Astrocyte of the cerebellum (primary cell): Measurements from ENCODE around the gene SEMA4C.

Source experiments
- DNase-seq: peaks from one replicate; pipeline ENCODE4 v3.0.0-alpha.2; 2011; ENCODE audit warnings: low read depth
- H3K4me3 ChIP-seq: 2 replicates; pipeline ENCODE4 v1.5.1; 2011; ENCODE audit warnings: mild to moderate bottlenecking, low read depth, low read length, moderate library complexity
- in situ Hi-C: cut with HindIII; loops from 2 replicates; pipeline ENCODE4 v1.10.0; 2017; ENCODE audit warnings: low sequenced_read_pairs
- TF ChIP-seq, protein P1 (sequence below): IDR thresholded peaks from 2 replicates; pipeline ENCODE4 v1.5.1; 2012; ENCODE audit warnings: low read length, low read depth, moderate library complexity, mild to moderate bottlenecking; ENCODE audit errors: missing control alignments

SEMA4C gene

DNA sequence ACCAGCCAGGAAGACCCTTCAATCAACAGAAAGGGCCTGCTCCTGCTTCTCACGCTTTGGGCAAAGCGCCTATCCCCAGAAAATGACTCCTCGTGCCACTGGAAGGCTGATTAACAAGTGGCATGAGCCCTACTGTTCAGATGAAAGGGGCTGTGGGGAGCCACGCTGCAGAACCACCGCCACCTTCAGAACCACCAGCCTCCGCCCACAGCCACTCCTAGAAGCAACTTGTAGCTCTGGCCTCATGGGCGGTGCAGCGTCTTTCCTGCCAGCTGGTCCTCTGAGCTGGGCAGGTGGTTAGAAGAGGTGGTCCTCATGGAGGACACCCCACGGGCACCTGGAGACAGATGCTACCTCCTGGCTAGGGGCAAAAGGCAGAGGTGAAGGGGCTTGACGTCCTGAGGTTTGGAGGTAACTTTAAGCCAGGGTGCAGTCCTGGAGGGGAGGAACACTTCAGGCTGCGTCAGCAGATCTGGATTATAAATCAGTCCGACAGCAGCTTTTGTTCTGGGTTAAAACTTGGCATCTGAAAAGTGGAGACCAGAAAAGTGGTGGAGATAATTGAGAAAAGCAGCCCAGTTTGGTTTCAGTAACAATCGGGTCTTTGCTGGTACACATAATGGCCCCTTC is 861 bp upstream of the SEMA4C start:
- TF ChIP-seq, protein P1, sequence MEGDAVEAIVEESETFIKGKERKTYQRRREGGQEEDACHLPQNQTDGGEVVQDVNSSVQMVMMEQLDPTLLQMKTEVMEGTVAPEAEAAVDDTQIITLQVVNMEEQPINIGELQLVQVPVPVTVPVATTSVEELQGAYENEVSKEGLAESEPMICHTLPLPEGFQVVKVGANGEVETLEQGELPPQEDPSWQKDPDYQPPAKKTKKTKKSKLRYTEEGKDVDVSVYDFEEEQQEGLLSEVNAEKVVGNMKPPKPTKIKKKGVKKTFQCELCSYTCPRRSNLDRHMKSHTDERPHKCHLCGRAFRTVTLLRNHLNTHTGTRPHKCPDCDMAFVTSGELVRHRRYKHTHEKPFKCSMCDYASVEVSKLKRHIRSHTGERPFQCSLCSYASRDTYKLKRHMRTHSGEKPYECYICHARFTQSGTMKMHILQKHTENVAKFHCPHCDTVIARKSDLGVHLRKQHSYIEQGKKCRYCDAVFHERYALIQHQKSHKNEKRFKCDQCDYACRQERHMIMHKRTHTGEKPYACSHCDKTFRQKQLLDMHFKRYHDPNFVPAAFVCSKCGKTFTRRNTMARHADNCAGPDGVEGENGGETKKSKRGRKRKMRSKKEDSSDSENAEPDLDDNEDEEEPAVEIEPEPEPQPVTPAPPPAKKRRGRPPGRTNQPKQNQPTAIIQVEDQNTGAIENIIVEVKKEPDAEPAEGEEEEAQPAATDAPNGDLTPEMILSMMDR, result no peak
- no peak for DNase-seq
- in situ Hi-C loops, result no loop called here
- peak overlapping the region; percentile 84 for H3K4me3 ChIP-seq

DNA sequence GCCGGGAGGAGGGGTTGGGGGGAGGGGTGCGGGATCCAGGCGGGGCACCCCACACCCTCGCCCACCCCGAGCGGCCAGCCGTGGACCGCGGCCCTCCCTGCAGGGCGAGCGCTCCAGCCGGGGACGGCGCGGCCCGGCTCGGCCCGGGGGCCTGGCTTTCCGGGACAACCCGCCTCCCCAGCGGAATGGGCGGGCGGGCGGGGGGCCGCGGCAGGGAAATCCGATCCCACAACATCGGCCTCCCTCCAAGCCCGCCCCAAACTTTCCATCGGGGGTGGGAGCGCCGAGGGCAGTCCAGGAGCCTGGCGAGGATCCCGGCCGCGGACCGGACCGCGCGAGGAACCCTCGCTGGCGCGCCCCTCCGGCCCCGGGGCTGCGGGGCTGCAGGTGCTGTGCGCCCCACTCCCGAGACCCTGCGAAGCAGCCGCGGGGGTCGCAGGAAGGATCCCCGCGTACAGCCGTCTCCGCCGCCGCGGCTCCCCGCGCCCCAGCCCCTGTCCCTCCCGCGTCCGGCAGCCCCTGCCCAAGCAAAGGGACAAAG is 529 bp downstream of the SEMA4C start:
- TF ChIP-seq, protein P1, result no peak
- in situ Hi-C loops, result no loop called here
- peak overlapping the region; percentile 84 for H3K4me3 ChIP-seq
- peak; percentile 38 for DNase-seq

DNA sequence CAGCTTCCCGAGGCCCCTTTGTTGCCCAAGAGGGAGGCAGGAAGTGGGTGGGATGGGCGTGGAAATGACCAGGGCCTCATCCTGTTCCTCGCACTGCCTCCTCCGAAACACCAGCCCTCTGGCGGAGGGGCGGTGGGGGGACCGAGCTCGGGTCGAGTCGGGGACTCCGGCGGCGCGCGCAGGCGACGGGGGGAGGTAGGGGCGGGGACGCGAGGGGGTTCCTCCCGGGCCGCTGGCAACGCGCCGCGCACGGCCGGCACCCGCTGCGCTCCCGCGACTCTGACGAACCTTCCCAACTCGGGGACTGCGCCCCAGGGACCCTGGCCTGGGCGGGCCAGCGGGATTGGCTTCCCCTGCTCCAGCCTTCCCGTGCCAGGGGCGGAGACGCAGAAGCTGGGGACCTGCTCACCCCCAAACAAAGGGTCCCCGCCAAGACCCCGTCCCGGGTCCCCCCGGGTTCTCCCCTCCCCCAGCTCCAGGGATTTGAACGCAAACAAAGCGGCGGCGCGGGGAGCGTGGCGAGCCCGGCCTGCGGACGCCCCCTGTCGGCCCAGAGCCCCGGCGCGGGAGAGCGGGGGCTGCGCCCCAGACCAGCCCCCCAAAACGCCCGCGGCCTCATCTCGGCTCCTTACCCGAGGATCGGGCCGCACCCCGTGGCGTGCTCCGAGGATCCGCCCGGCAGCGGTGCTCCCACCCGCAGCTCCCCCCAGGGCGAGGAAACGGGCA is 1.2 kb downstream of the SEMA4C start:
- peak; percentile 67 for DNase-seq
- H3K4me3 ChIP-seq, result peak overlapping the region; percentile 84
- in situ Hi-C loops, result no loop called here
- TF ChIP-seq, protein P1, result peak; percentile 75

DNA sequence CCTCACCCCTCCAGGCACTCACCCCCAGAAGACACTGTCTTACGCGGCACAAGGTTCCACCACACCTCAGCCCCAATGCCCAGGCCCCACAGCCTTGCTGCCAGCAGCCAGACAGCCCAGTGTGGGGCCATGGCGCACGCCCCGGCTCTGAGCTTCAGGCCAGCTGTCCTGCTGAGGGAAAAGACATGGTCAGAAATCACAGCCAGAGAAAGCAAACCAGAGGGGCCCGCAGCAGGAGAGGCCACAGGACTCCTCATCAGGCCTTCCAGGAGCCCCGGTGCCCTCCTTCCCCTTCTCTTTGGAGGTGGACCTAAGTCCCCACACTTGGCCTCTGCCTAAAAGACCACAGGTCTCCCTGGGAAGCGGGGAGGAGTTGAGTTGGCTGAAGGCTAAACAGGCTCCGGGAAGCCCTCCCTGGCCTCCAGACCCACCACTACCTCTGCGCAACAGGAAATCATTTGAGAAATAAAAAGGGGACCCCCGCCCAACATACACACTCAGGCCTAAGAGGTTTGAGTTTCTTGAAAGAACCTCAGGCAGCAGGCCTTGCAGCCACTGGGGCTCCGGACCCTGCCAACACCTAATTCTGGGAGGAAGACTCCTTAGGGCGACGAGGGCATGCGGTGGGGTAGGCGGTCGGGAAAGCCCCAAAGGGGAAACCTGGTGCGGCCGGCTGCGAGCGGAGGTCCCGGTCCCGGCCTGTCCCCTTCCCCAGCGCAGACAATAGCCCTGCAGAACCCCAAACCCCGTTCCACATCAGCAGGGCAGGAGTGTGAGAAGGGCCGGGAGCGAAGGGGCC is 1.9 kb downstream of the SEMA4C start:
- peak overlapping the region; percentile 84 for H3K4me3 ChIP-seq
- DNase-seq, result no peak
- in situ Hi-C loops, result no loop called here
- TF ChIP-seq, protein P1, result no peak

DNA sequence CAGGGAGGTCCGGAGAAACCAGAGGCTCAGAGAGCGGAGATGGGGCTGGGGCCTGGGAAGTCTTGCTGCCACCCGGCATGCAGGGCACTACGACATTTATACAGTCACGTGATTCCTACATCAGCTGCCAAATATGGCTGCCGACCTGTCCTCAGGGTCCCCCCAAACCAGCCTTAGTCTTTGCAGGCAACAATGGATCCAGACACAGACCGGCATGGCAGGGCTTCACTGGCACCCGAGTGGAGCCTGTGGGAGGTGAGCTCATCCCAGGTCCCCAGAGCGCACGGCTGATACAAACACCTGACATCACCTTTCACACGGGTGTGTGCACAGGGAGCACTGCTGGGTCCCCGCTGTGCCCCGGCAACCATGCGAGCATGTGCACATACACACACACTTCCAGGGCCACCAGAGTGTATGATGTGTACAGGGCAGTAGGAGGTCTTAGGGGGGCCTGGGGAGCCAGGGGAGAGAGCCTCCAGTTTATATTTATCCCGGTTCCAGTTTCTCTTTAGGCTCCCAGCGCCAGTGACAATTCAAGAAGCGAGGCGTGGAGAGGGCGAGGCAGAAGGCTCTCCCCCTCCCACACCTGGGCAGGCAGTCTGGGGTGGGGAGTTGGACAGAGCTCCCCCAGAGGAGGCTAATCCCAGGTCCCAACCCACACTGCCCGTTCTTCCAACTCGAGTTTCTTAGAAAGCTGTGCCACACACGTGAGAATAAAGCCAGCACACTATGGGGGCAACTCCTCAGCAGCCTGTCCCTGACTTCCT is 2.7 kb downstream of the SEMA4C start:
- TF ChIP-seq, protein P1, result no peak
- peak overlapping the region; percentile 84 for H3K4me3 ChIP-seq
- DNase-seq, result no peak
- in situ Hi-C loops, result no loop called here

DNA sequence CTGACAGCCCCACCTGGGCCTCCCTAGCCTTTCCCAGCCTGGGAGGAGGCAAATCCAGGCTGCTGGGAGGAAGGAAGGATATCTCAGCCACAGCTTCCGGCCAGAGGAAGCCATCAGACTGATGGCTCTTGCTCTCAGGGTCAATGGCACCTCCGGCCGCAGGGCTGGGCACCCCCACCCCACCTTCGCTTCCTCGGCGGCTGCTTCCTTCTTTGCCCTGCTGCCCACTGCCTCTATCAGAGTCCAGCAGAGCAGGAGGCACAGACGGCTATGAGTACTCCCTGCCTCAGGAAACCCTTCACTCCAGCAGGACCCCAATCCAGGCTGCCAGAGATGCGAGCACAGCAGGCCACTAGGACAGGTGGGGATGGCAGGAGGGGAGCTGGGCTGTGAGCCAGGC is 3.3 kb downstream of the SEMA4C start:
- H3K4me3 ChIP-seq, result peak overlapping the region; percentile 12
- DNase-seq, result no peak
- TF ChIP-seq, protein P1, result no peak
- in situ Hi-C loops, result no loop called here
